SU-DHL-6 (cell line): Measurements from ENCODE around the gene DNAI2.

ENCODE experiments used
- CTCF ChIP-seq: fragments of 200-600 bp; sonication (generic); IDR thresholded peaks from one replicate; pipeline ENCODE4 v1.5.1; 2017; ENCODE audit warnings: antibody characterized with exemption, mild to moderate bottlenecking, low read length, moderate library complexity; ENCODE audit not compliant: insufficient read depth, poor library complexity, severe bottlenecking
- EZH2phosphoT487 ChIP-seq: fragments of 200-600 bp; sonication (generic), shearing (Covaris generic); conservative IDR thresholded peaks from 2 replicates; pipeline ENCODE4 v1.6.1; 2018; ENCODE audit warnings: mild to moderate bottlenecking, antibody characterized with exemption, low read length, moderate library complexity, mixed read lengths

GRCh38 chr17:74326506-74326905 is 52.5 kb downstream of the DNAI2 start:
- TF ChIP-seq EZH2phosphoT487 (no peak), CTCF (no peak)
